GM19395 (cell line): ENCODE data around the gene GPC6.

Source experiments
- ATAC-seq: cut with Tn5 transposase; IDR thresholded peaks from one replicate; pipeline ENCODE4 v1.9.1; 2021; ENCODE audit warnings: mild to moderate bottlenecking, moderate library complexity; ENCODE audit not compliant: unreplicated experiment

Gene GPC6

DNA sequence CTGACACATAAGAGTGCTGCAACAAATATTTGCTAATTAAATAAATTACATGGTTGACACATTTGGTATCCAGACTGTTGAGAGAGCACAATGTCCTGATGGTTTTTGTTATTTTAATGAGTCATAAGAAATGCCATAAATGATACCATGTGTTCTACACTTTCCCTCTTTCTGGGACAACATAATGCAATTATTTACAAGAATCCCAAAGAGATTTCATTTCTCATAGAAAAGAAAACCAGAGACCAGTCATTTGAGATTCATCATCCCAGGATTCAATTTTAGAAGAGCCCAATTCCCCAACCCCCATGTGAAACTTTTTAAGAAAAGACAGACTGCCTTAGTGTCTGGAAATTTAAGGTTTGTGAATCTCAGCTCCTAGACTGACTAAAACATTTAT is 853.3 kb downstream of the GPC6 start:
- ATAC-seq, result no peak

DNA sequence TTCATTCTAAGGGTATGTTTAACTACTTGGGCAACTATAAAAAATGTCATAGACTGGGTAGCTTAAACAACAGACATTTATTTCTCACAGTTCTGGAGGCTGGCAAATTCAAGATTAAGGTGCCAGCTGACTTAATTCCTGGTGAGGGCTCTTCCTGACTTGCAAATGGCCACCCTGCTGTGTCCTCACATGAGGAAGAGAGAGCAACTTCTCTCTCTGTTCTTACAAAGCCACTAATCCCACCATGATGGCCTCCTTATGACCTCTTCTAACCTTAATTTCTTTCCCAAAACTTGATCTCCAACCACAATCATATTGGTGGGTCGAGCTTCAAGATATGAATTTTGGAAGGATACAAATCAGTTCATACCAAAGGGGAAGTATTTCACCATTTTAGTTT is 853.9 kb downstream of the GPC6 start:
- no peak for ATAC-seq

- no peak for ATAC-seq
These were observed 860.5 kb downstream of the GPC6 start for GRCh38 chr13:94087100-94087499.

DNA sequence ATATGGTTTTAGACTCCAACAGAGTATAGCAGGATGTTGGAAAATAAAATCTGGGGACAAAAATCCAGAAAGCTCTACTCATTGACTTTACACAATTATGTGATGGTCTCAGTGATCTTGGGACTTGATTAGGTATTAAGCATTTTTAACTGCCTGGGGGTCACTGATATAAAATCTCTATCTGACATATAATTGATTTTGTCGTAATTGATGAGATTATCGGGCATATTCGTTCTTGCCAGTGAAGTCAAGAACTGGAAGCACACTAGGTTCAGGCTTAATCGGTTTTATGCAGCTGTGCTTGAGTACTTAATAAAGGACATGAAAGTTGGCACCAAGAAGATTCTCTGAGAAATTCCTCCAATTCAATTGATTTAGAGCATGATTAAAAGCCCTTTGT is 862.1 kb downstream of the GPC6 start:
- no peak for ATAC-seq

GRCh38 chr13:94090773-94091480 is 864.3 kb downstream of the GPC6 start:
- no peak for ATAC-seq

- ATAC-seq, result no peak
These were observed 867.2 kb downstream of the GPC6 start for GRCh38 chr13:94093652-94094315.

DNA sequence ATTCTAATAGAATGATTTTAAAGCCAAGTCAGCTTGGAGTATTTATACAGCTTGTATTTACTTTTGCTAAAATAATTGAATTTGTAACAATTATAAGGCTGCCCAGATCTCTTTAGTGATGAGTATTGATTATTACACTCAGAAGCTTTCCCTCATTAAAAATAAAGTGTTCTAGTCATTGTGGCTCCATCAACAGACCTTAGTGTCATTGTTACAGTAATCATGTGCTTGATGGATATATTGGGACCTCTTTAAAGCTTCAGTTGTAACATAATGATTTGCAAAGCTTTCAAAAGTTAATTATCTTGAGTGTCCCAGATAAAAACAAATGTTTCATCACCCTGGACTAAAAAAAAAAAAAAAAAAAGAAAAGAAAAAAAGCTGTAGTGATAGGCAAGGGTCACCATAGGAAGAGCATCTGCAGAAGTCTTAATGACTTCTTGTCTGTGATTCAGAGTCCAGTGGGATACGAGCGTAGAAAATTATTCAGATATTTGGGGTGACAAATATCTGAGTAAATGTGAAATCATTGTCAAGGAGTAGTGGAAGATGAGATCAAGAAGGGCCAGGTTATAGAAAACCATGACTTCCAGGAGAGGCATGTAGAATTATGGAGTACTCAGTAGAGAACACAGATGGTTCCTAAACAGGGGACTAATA is 883.2 kb downstream of the GPC6 start:
- no peak for ATAC-seq

DNA sequence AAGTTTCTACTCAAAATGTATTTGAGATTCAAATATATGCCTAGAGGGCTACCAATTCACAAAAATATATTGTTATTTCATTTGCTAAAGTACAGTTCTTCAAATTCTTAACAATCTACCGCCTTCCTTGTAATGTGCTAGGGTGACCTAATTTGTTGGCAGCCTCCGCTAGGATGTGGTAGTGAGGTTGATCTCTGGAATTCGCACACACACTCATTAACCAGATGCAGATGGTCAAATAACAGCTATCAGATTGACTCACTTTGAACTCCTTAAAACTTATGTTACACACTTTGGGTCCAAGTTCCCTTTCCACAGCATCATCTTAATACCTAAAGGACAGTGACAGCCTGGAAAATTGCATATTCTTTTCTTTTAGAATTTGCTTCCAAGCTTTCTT is 885.6 kb downstream of the GPC6 start:
- ATAC-seq, result no peak

GRCh38 chr13:94112731-94113130 is 886.1 kb downstream of the GPC6 start:
- ATAC-seq, result no peak

DNA sequence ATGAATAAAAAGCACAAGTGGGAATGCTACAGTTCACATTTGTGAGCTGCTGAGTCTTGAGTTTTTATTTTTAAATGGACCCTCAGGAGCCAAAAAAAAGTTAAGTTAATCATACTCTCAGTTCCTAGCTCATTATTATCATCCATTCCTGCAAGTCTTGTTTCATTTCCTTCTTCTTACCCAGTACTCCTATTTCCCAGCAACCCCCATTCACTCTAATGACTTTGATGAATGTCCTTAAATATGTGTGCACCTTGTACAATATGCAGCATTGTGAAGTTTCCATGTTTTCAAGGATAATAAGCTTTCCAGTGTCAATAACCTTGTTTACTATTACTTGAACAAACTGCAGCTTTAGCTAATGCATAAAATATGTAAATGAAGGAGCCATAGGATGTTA is 886.6 kb downstream of the GPC6 start:
- no peak for ATAC-seq

GRCh38 chr13:94114166-94114565 is 887.6 kb downstream of the GPC6 start:
- no peak for ATAC-seq

DNA sequence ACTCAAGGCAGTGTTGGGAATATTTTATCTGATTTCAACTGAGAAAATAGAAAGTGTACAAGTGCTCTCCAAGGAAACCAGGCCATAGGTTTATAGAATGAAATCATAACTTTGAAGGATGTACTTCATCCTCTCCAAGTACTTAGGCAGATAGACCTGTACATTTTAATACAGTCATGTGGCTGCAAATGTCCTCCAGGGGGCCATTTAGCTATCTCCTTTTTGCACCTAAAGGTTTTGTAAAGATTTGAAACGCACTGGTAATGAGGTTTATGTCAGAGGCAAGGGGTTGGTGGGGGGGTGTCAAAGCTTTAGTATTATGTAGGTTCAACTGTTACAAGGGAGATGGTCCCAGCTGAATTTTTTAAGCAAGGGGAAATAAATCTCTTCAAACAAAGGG is 888.4 kb downstream of the GPC6 start:
- ATAC-seq, result no peak

- no peak for ATAC-seq
These were observed 892.8 kb downstream of the GPC6 start for GRCh38 chr13:94119360-94119936.

DNA sequence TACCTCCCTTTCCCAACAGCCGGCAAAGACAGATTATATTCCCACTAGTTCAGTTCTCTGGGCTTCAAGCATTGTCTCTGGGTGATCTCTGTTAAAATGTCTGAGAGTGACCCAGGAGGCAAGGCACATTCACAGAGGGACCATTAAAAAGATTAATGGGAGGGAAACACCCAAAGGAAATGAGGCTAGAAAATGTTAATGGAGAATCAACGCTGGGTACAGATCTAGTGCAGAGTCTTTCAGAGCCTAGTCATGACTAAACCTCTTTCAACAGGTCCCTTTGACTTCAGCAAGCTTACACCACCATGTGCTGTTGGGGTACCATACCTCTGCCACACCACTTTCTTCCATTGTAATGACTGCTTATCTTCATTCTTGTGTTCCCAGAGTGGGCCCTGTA is 894.3 kb downstream of the GPC6 start:
- ATAC-seq, result no peak

DNA sequence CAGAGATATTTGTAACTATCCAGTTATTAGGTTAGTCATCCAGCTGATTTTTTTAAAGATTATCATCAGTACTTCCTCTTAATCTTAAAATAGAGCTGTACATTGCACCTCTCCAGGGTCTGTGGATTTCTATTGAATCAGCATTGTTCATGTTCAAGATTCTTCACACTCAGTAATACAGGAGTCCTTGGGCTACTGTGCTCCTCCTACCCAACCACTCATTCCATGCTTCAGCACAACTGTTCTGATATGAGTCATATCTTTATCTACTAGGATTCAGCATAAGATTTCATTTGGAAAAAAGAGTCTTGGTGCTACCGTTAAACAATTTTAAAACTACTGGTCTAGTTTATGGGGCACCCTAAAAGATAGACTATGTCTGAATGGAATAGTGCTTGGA is 895.1 kb downstream of the GPC6 start:
- no peak for ATAC-seq

DNA sequence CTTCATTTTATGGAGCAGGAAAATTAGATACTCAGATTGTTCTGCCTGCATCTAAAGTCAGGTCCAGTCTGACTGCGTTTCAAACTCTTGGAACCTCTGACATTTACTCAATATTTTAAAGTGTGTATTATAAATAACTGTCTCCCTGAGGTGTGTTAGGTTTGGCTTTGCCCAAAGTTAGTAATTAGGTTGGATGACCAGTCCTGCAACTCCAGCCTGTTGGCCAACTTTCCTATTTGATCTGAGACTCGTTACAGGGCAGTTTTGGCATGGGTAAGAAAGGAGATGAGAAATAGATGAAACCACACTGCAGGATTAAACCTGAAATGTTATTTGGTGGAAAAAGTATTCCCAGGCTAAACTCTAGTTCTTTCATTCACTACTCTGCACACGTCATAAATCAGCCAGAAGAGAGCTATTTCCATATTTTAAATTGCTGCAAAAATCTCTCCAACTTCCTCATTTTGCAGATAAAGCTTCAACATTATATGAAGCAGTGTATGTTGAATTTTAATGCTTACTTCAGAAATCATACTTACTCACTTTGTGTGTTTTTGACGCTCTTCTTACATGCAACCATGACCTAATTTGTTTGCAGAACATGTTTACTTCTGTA is 895.8 kb downstream of the GPC6 start:
- no peak for ATAC-seq

DNA sequence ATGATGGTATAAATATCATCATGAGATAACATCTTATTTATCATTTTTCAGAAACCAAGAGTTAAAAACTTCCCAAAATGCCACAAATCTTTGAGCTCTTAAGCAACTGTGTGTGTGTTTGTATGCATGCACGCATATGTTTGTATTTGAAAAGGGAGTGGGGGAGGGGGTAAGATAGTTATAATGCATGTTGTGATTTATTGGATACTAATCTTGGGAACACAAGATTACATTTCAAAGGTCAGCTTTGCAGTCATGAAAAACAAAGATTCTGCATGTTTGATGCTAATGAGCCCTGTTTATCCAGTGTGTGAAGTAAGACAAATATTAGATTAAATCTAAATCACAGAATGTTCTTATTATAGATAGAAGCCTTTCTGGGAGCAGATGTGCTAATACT is 897.0 kb downstream of the GPC6 start:
- no peak for ATAC-seq

- ATAC-seq, result no peak
These were observed 901.8 kb downstream of the GPC6 start for GRCh38 chr13:94128430-94128829.

GRCh38 chr13:94129490-94129894 is 902.9 kb downstream of the GPC6 start:
- no peak for ATAC-seq

GRCh38 chr13:94138831-94139230 is 912.2 kb downstream of the GPC6 start:
- ATAC-seq, result no peak

DNA sequence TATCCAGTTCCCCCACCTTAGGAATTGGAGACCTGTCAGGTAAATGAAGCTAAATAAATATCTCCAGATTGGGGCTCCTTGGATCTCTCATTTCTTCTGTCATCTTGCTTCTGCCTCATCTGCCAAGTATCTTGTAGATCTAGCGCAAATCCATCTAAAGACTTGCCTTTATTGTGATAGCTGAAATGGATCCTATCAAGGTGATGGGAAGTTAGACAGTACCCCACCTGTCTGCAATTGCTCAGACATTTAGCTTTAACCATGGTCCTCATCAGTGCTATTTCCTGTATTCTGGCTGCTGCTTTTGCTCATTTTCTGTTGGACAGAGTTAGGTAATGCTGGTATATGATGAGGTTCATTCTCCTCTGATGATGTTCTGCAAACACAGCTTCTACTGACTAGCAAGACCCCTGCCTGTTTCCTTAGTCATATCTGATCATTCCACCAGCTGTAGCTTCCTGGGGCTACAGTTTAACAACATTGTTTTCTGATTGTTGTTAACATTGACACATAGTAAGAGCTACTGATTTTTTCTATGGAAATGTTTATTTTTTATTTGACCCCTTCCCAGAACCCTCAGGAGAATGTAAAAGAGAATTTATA is 912.9 kb downstream of the GPC6 start:
- no peak for ATAC-seq
